Stimulated activated CD4-positive, alpha-beta T cell treated with anti-CD3 and anti-CD28 coated beads, TNF-alpha, amount 100 ng/mL, for 24 hours (primary cell): ENCODE data around the gene ZNF280C.
"Not testable (repeated sequence)": the region's sequence is repeated elsewhere in the genome, so short reads cannot be mapped to it uniquely, and the experiment has no call there.

Experiments used
- DNase-seq, 3 experiments: peaks; one replicate each; pipeline ENCODE4 v3.0.0-alpha.2; 2020; ENCODE audit warnings: low read depth in 3 of 3

Gene ZNF280C

GRCh38 chrX:130261296-130261893 lies 7.3 kb downstream of the ZNF280C start:
- DNase-seq = no peak

DNA sequence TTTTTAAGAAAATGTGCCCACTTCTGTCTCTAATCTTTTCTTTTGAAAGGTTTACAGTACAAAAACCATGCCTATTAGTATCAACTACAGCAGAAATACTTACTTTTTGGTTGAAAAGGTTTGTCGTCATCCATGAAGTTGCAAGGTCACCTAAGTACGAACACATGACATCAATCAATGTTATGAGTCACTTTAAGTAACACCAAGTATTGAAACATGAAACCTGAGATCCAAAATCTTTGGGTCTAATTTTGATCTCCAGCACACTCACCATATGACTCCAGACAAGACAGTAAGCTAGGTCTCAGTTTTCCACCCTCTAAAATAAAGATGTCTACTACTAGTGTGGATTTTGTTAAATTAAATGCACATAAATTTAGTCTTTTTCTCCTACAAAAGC lies 8.4 kb downstream of the ZNF280C start:
- no peak for DNase-seq

DNA sequence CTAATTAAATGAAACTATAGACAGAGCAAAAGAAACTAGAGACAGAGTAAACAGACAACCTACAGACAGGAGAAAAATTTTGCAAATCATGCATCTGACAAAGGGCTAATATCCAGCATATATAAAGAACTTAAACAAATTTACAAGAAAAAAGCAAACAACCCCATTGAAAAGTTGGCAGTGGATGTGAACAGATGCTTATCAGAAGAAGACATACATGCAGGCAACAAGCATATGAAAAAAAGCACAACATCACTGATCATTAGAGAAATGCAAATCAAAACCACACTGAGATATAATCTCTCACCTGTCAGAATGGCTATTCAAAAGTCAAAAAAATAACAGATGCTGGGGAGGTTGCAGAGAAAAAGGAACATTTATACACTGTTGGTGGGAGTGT lies 14.8 kb downstream of the ZNF280C start:
- no peak for DNase-seq

- DNase-seq = no peak
Observed at GRCh38 chrX:130251671-130252070, 17.0 kb downstream of the ZNF280C start.

GRCh38 chrX:130247996-130248395 lies 20.7 kb downstream of the ZNF280C start:
- no peak for DNase-seq

- no peak for DNase-seq
Observed at GRCh38 chrX:130246084-130246483, 22.6 kb downstream of the ZNF280C start.

DNA sequence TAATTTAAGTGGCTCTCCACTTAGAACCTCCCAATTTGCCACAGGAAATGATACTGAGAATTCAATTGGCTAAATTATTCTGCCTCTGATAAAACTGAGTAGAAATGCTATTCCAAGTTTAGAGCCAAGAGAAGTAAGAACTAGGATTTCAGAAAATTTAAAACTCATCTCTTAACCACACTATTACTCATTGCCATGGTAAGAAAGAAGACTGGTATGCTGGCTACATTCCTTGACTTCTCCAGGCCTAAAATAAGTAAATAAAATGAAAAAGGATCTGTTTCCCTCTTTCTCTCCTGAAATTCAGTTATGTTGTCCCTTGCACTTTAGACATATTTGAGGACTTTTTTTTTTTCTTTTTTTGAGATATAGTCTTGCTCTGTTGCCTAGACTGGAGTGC lies 23.3 kb downstream of the ZNF280C start:
- no peak for DNase-seq

- DNase-seq = not testable (repeated sequence)
Observed at GRCh38 chrX:130231184-130231583, 37.5 kb downstream of the ZNF280C start.

GRCh38 chrX:130228871-130229270 lies 39.8 kb downstream of the ZNF280C start:
- DNase-seq = no peak

- DNase-seq = no peak
Observed at GRCh38 chrX:130224810-130225209, 43.9 kb downstream of the ZNF280C start.

GRCh38 chrX:130216320-130216719 lies 52.4 kb downstream of the ZNF280C start:
- DNase-seq = no peak

GRCh38 chrX:130213376-130213775 lies 55.3 kb downstream of the ZNF280C start:
- no peak for DNase-seq

DNA sequence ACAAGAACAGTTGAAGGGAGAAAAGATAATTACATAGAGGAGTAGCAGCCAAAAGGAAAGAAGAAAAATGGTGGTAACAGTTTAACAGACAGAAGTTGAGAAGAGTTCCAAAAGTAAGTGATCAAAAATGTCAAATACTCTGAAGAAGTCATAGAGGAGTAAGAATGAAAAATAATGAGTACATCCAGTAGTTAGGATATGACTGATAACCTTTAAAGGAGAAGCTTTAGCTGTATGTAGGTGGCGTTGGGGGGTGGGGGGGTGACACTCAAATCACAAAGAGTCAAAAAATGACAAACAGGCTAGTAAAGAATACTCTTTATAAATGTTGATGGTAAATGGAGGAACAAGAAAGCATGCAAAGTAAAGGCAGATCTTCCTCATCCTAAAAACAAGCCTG lies 56.3 kb downstream of the ZNF280C start:
- no peak for DNase-seq

DNA sequence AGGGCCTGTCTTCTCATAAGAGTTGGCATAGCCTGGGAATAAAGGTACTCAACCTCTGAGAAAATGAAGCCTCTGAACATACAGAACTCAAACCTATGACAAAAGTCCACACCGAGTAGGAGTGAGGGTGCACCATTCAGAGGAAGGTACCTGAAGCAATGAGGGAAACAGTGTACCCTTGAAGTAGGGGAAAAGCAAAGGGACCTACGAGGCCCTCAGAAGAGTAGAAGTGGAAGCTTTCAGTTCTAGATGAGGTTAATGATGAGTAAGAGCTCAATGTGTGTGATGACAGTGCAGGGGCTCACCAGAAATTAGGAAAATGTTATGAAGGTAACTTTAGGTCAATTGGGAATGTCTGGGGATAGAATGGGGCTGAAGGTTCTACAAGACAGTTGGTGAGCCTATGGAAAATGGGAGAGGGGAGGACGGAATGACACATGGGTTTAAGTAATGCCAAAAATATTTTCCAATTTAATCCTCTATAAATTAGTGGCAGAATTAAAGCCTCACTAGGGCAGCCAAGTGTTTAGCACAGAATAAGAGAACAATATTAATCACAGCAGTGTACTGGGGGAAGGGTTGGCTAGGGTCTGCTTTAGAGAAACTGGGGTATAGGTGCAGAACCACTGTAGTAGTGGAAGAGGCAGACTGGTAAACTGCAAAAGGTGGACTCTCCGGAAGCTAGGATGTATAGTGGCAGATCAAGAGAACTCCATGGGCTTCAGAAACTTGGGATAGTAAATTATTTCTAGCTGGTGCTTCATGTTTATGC lies 57.1 kb downstream of the ZNF280C start:
- DNase-seq = no peak

GRCh38 chrX:130204647-130205046 lies 64.1 kb downstream of the ZNF280C start:
- DNase-seq = no peak

- DNase-seq = no peak
Observed at GRCh38 chrX:130197464-130197863, 71.2 kb downstream of the ZNF280C start.

DNA sequence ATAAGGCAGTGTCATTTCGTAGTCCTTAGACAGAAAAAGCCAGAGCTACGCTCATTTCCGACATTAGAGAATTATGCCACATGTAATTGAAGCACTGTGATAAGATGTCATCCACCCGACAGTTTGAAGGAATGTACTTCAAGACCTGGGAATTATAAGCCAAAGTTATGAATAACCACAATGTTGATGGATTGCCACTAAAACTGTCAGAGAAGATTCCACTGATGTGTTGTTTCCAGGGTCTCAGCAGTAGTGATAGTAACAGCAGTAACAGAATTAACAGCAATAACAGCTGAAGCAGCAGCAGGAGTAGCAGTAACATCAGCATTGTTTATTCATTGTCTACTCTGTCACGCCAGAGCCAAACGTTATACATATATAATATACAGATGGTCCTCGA lies 72.2 kb downstream of the ZNF280C start:
- no peak for DNase-seq

GRCh38 chrX:130190801-130191200 lies 77.9 kb downstream of the ZNF280C start:
- DNase-seq = no peak

GRCh38 chrX:130186651-130187050 lies 82.0 kb downstream of the ZNF280C start:
- no peak for DNase-seq

DNA sequence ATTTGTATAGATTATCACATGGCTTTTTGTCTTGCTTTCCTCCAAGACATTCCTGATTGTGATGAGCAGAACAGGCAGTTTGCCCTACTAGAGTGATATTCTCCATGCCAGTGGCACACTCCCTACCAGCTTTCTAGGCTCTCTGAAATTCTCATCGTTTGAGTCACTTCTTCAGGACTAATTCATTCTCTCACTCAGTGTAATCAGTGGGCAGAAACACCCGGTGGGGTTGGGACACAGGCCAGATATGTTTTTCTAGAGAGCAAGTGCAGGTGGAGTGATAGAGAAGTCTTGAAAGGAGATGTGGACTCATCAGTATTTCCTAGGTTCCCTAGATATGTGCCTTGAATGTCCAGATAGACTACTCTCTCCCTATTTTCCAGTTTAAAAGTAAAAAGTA lies 83.8 kb downstream of the ZNF280C start:
- DNase-seq = no peak

- no peak for DNase-seq
Observed at GRCh38 chrX:130184168-130184567, 84.5 kb downstream of the ZNF280C start.

- no peak for DNase-seq
Observed at GRCh38 chrX:130179579-130180215, 89.0 kb downstream of the ZNF280C start.

DNA sequence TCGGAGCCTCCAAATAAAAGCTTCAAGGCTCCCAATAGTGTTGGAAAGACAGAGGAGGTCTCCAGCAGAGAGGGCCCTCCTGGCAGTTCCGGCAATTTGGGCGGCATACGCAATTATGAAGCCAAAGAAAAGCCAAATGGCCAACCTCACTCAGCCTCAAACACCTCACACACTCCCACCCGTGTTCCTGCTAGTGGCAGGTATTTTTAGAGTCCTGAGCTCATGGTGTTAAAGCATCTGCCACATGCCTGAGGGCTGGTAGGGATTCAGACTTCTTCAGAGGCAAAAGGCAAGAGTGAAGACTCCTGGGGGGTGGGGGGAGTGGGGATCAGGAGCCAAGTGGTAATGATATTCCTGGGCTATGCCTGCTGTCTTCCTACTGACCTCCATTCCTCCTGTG lies 89.5 kb downstream of the ZNF280C start:
- DNase-seq = no peak
